Duodenal mucosa (tissue), 2 donors: Measurements from ENCODE around the gene DHCR24.

Source experiments
- H3K27ac ChIP-seq: one replicate; pipeline ENCODE4 v1.7.0; 2013; ENCODE audit warnings: low read depth, low read length
- H3K27me3 ChIP-seq, 2 donors: one replicate each; pipeline ENCODE4 v1.7.0; 2013; ENCODE audit warnings: low read length in 2 of 2, control low read depth in 1 of 2; ENCODE audit not compliant: insufficient read depth in 2 of 2, control insufficient read depth in 1 of 2
- H3K36me3 ChIP-seq, 2 donors: one replicate each; pipeline ENCODE4 v1.7.0; 2013; ENCODE audit warnings: low read length in 2 of 2, control low read depth in 1 of 2; ENCODE audit not compliant: insufficient read depth in 2 of 2, control insufficient read depth in 1 of 2
- H3K4me1 ChIP-seq, 2 donors: one replicate each; pipeline ENCODE4 v1.7.0; 2013; ENCODE audit warnings: low read length in 2 of 2, control low read depth in 1 of 2; ENCODE audit not compliant: insufficient read depth in 2 of 2, control insufficient read depth in 1 of 2
- H3K4me3 ChIP-seq, 2 donors: one replicate each; pipeline ENCODE4 v1.7.0; 2013; ENCODE audit warnings: low read length in 2 of 2, low read depth in 1 of 2
- H3K9ac ChIP-seq, 2 donors: one replicate each; pipeline ENCODE4 v1.7.0; 2013; ENCODE audit warnings: low read length in 2 of 2, low read depth in 1 of 2
- H3K9me3 ChIP-seq, 2 donors: one replicate each; pipeline ENCODE4 v1.7.0; 2013; ENCODE audit warnings: low read length in 2 of 2, control low read depth in 1 of 2; ENCODE audit not compliant: control insufficient read depth in 1 of 2

Gene DHCR24

DNA sequence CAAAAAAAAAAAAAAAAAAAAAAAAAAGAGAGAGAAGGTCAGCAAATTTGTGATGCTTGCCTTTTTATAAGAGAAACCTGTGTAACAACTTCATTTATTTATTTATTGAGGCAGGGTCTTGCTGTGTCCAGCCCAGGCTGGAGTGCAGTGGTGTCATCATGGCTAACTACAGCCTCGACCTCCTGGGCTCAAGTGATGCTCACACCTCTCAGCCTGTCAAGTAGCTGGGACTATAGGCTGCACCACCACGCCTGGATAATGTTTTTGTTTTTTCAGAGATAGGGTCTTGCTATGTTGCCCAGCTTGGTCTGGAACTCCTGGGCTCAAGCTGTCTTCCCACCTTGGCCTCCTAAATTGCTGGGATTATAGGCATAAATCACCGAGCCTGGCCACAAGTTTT, 42.4 kb downstream of the DHCR24 start:
- H3K4me3 ChIP-seq, result no peak overlapping the region
- peaks cover 0 to 39% of the 10 kb centered on the region in 2 donors for H3K36me3 ChIP-seq

DNA sequence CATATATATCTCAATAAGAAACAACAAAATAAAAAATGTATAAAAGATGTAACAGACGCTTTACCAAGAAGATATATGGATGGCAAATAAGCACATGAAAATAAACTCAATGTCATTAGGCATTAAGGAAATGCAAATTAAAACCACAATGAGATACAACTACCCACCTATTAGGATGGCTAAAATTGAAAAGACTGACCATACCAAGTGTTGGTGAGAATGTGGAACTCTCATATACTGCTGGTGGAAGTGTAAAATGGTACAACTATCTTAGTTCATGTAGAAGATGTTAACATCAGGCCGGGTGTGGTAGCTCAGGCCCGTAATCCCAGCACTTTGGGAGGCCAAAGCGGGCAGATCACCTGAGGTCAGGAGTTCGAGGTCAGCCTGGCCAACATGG, 43.5 kb downstream of the DHCR24 start:
- Histone ChIP-seq H3K9me3 (no peaks in the 10 kb centered on the region), H3K27me3 (no peaks in the 10 kb centered on the region), H3K27ac (no peak overlapping the region), H3K9ac (no peak overlapping the region), H3K4me3 (no peak overlapping the region), H3K4me1 (no peaks in the 10 kb centered on the region), H3K36me3 (peaks cover 0 to 32% of the 10 kb centered on the region in 2 donors)

More for the DNA sequence above, 42.4 kb downstream of the DHCR24 start:
- no peaks in the 10 kb centered on the region for H3K4me1 ChIP-seq
- no peak overlapping the region for H3K27ac ChIP-seq
- H3K27me3 ChIP-seq, result no peaks in the 10 kb centered on the region
- H3K9me3 ChIP-seq, result no peaks in the 10 kb centered on the region
- no peak overlapping the region for H3K9ac ChIP-seq

DNA sequence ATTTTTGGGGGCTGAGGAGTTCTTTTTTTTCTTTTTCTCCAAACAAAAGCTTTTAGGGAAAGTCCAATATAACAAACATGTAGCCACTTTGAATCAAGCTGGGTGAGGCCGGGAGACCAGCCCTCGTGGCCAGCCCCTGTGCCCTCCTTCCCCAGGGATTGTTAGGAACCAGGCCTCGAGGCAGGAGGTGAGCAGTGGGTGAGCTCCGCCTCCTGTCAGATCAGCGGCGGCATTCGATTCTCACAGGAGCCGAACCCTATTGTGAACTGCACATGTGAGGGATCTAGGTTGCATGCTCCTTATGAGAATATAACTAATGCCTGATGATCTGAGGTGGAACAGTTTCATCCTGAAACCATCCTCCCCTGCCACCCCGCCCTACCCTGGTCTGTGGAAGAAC, 44.0 kb downstream of the DHCR24 start:
- Histone ChIP-seq H3K4me1 (no peaks in the 10 kb centered on the region), H3K27me3 (no peaks in the 10 kb centered on the region), H3K4me3 (no peak overlapping the region)

DNA sequence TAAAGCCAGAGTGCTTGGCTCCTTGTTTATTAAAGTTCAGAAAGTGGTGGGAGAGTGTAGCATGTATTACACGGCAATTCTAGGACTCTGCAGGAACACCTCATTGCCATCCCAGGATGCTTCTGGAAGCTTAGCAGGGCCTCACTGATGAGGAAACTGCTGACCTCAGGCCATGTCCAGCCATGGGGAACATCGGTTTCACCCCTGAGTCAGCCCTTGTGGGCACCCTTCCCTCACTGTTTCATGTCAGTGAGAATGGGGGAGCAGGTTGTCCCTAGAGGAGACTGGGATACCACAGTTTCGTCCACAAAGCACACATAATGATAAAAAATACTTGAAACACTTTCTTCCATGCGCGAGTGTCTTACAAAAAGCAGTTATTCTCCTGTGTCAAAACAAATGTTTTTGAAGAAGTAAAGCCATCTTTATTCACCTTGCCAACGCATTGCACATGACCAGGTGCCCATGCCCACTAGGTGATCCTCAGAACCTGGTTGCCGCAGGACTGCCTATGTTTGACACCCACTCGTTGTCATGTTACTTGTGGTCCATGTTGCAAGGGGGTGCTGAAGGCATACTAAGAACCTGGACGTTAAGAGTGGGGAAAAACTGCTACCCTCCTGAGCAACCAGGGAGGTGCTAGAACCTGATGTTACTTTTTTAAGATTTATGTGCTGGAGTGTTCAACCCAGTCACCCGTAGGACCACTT, 44.6 kb downstream of the DHCR24 start:
- H3K9ac ChIP-seq, result no peak overlapping the region
- no peaks in the 10 kb centered on the region for H3K9me3 ChIP-seq
- H3K27me3 ChIP-seq, result no peaks in the 10 kb centered on the region
- no peak overlapping the region for H3K27ac ChIP-seq
- no peaks in the 10 kb centered on the region for H3K4me1 ChIP-seq
- H3K36me3 ChIP-seq, result peaks cover 0 to 28% of the 10 kb centered on the region in 2 donors
- H3K4me3 ChIP-seq, result no peak overlapping the region

More for the DNA sequence above, 44.0 kb downstream of the DHCR24 start:
- peaks cover 0 to 27% of the 10 kb centered on the region in 2 donors for H3K36me3 ChIP-seq
- H3K9me3 ChIP-seq, result no peaks in the 10 kb centered on the region
- H3K27ac ChIP-seq, result no peak overlapping the region
- no peak overlapping the region for H3K9ac ChIP-seq

DNA sequence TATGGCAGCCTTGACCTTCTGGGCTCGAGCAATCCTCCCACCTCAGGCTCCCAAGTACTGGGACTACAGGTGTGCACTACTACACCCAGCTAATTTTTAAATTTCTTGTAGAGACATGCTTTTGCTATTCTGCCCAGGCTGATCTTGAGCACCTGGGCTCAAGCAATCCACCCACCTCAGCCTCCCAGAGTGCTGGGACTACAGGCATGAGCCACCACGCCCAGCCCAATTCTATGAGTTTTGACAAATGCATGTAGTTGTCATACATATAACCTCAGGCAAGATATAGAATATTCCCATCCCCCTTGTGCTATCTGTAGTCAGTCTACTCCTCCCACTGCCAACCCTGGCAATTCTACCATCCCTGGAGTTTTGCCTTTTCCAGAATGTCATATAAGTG, 47.2 kb downstream of the DHCR24 start:
- Histone ChIP-seq H3K27me3 (no peaks in the 10 kb centered on the region), H3K4me3 (no peak overlapping the region), H3K9me3 (no peaks in the 10 kb centered on the region), H3K36me3 (peaks cover 0 to 25% of the 10 kb centered on the region in 2 donors), H3K27ac (no peak overlapping the region), H3K9ac (no peak overlapping the region), H3K4me1 (no peaks in the 10 kb centered on the region)

DNA sequence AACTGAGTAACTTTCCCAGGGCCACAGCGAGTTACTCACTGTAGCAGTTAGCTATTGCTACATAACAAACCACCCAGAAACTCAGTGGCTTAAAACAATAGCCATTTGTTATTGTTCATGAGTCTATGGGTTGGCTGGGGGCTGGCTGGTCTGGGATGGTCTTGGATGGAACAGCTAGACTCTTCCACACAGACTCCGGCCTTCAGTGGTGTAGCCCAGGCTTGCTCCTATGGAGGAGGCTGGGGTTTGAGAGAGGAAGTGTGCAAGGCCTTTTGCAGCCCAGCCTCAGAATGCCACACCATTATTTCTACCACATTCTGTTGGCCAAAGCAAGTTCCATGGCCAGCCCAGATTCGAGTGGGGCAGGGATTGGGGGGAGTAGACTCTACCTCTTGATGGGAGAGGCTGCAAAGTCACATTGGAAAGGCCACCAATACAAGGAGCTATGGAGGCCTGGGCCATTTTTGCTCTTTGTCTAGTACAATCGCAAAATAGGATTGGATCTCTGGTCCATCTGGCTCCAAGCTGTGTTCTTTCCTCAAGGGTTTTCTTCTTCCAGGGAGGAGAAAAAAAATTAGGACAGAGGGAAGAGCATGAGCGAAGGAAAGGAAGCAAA, 48.3 kb downstream of the DHCR24 start:
- peaks cover 0 to 25% of the 10 kb centered on the region in 2 donors for H3K36me3 ChIP-seq
- H3K9ac ChIP-seq, result no peak overlapping the region
- H3K9me3 ChIP-seq, result no peaks in the 10 kb centered on the region
- H3K4me3 ChIP-seq, result no peak overlapping the region
- no peak overlapping the region for H3K27ac ChIP-seq
- H3K27me3 ChIP-seq, result no peaks in the 10 kb centered on the region
- no peaks in the 10 kb centered on the region for H3K4me1 ChIP-seq

DNA sequence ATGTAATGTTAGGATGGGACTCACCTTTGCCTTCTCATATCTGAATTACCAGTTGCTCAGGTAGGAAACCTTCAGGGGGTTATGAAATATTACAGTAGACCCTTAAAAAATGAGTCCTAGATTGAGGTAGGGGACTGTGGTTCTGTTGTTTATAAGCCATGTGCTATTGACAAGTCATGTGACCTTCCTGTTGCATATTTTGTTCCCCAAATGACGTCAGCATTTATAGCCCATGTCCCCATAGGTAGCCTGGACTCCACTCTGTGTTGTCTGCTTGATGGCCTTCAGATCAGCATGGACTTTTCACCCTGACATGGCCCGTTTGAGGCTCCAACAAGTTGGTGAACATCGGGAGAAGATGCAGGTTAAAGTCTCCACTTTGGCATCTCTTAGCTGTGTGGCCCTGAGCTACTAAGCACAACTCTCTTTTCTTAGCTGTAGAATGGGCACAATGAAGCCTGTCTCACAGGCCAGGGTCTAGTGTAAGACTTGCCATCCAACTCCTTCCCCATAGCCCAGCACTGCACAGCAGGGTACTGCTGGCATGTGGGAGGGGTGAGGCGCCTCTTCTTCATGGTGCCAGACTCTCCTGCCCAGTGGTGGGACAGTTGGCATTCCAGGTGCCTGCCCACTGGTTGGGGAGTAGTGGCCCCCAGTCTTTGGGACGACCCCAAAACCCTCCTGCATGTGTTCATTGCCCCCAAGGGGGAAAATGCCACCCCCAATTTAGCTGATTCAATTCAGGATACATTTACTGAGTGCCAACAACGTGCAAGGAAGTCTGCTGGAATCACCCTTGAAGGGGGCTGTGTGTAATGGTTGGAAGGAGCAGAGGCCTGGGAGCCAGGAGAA, 49.8 kb downstream of the DHCR24 start:
- Histone ChIP-seq H3K9me3 (no peaks in the 10 kb centered on the region), H3K27me3 (no peaks in the 10 kb centered on the region), H3K9ac (no peak overlapping the region), H3K4me1 (no peaks in the 10 kb centered on the region), H3K4me3 (no peak overlapping the region), H3K27ac (no peak overlapping the region), H3K36me3 (peaks cover 0 to 20% of the 10 kb centered on the region in 2 donors)

DNA sequence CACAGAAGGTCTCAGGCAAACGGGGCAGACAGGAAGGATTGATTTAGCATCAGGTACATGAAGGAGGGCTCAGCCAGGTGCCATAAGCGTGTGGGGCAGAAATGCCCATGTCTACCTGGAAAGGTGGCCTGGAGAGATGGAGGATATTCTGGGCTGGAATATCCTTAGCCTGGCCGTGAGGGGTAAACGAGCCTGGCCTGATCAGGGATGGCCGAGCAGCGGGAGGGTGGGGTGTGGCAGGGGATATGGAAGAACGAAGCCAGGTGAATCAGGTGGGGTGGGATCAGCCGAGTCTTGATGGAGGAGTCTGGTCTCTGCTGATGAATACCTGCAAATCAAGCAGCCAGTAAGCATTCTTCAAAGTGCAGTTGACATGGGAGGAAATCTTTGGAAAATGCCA, 50.4 kb downstream of the DHCR24 start:
- H3K9ac ChIP-seq, result no peak overlapping the region
- no peaks in the 10 kb centered on the region for H3K4me1 ChIP-seq
- no peaks in the 10 kb centered on the region for H3K27me3 ChIP-seq
- no peaks in the 10 kb centered on the region for H3K9me3 ChIP-seq
- H3K27ac ChIP-seq, result no peak overlapping the region
- peaks cover 0 to 15% of the 10 kb centered on the region in 2 donors for H3K36me3 ChIP-seq
- H3K4me3 ChIP-seq, result no peak overlapping the region

DNA sequence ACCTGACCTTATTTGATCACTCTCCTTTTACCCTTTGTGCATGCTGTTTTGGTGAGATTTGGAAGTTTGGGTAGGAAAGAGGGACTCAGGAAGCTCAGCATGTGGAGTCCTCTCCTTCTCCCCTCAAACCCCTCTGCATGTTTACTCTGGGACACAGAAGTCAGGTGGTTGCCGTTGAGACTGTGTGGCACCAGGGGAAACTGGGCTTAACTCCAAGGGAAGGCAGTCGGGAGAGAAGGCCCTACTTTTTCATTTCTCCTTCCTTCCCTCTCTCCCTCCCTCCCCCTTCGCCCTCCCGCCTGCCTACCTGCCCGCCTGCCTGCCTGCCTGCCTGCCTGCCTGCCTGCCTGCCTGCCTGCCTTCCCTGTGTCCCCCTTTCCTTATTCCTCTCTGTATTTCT, 51.0 kb downstream of the DHCR24 start:
- H3K4me3 ChIP-seq, result no peak overlapping the region
- no peak overlapping the region for H3K27ac ChIP-seq
- H3K9me3 ChIP-seq, result no peaks in the 10 kb centered on the region
- H3K27me3 ChIP-seq, result no peaks in the 10 kb centered on the region
- no peak overlapping the region for H3K9ac ChIP-seq
- H3K4me1 ChIP-seq, result no peaks in the 10 kb centered on the region
- H3K36me3 ChIP-seq, result peaks cover 0 to 15% of the 10 kb centered on the region in 2 donors
